Neural progenitor cell (in vitro differentiated cells): Measurements from ENCODE around the gene FBXW7. TPM values are rescaled to one million over a fixed set of nuclear protein-coding genes. Genes with fewer than 3 reads are reported as not detected.

Source experiments
- DNase-seq: peaks from one replicate; pipeline ENCODE4 v3.0.0-alpha.2; 2016; ENCODE audit warnings: low spot score
- H2AFZ ChIP-seq: fragments of 200-600 bp; sonication (generic); replicated peaks from 2 replicates; pipeline ENCODE4 v1.6.1; 2016; ENCODE audit warnings: antibody characterized with exemption
- H3F3A ChIP-seq: fragments of 200-600 bp; sonication (generic); 2 replicates; pipeline ENCODE4 v1.6.1; 2016; ENCODE audit warnings: antibody characterized with exemption, low read depth
- H3K27ac ChIP-seq: fragments of 200-600 bp; sonication (generic); 2 replicates; pipeline ENCODE4 v1.5.1; 2016; ENCODE audit warnings: mild to moderate bottlenecking
- H3K27me3 ChIP-seq: fragments of 200-600 bp; sonication (generic); 2 replicates; pipeline ENCODE4 v1.6.1; 2016; ENCODE audit warnings: mild to moderate bottlenecking, moderate library complexity
- H3K36me3 ChIP-seq: fragments of 200-600 bp; sonication (generic); 2 replicates; pipeline ENCODE4 v1.5.1; 2016
- H3K4me1 ChIP-seq: fragments of 200-600 bp; sonication (generic); 2 replicates; pipeline ENCODE4 v1.6.1; 2016; ENCODE audit warnings: mixed run types
- H3K4me2 ChIP-seq: fragments of 200-600 bp; sonication (generic); 2 replicates; pipeline ENCODE4 v1.6.1; 2016
- H3K4me3 ChIP-seq: fragments of 200-600 bp; sonication (generic); 2 replicates; pipeline ENCODE4 v1.5.1; 2016
- H3K79me2 ChIP-seq: fragments of 200-600 bp; sonication (generic); 2 replicates; pipeline ENCODE4 v1.6.1; 2016; ENCODE audit warnings: low read depth
- H3K9ac ChIP-seq: fragments of 200-600 bp; sonication (generic); 2 replicates; pipeline ENCODE4 v1.6.1; 2016
- H3K9me3 ChIP-seq: fragments of 200-600 bp; sonication (generic); 2 replicates; pipeline ENCODE4 v1.5.1; 2016; ENCODE audit warnings: low read depth
- H4K20me1 ChIP-seq: fragments of 200-600 bp; sonication (generic); 2 replicates; pipeline ENCODE4 v1.6.1; 2016; ENCODE audit warnings: low read depth
- H3K27ac Mint-ChIP-seq: 3 replicates; pipeline ENCODE4 v1.8.0; 2021; ENCODE audit warnings: mixed read lengths
- H3K27me3 Mint-ChIP-seq: 2 replicates; pipeline ENCODE4 v1.8.0; 2022; ENCODE audit warnings: low read depth, mild to moderate bottlenecking, inconsistent platforms, moderate library complexity, mixed read lengths; ENCODE audit not compliant: insufficient read depth
- H3K36me3 Mint-ChIP-seq: 3 replicates; pipeline ENCODE4 v1.8.0; 2021; ENCODE audit warnings: mixed read lengths
- H3K4me1 Mint-ChIP-seq: 3 replicates; pipeline ENCODE4 v1.8.0; 2021; ENCODE audit warnings: mixed read lengths
- H3K4me3 Mint-ChIP-seq: 3 replicates; pipeline ENCODE4 v1.8.0; 2021; ENCODE audit warnings: mild to moderate bottlenecking, moderate library complexity, mixed read lengths
- H3K9me3 Mint-ChIP-seq: 3 replicates; pipeline ENCODE4 v1.8.0; 2020; ENCODE audit warnings: mixed read lengths
- CTCF ChIP-seq: fragments of 200-600 bp; sonication (generic); IDR thresholded peaks from 2 replicates; pipeline ENCODE4 v1.5.1; 2017; ENCODE audit warnings: antibody characterized with exemption, mild to moderate bottlenecking
- EZH2 ChIP-seq: fragments of 200-600 bp; sonication (generic); IDR thresholded peaks from 2 replicates; pipeline ENCODE4 v1.6.1; 2017; ENCODE audit warnings: antibody characterized with exemption, mild to moderate bottlenecking, moderate library complexity
- EZH2phosphoT487 ChIP-seq: fragments of 200-600 bp; sonication (generic); IDR thresholded peaks from 2 replicates; pipeline ENCODE4 v1.6.1; 2017; ENCODE audit warnings: antibody characterized with exemption
- total RNA-seq: library from RNA; depleted of rRNA; stranded (reverse); fragments of >200 nt; gene quantifications from 2 replicates; pipeline ENCODE4 v1.2.3, GENCODE V29; 2015; ENCODE audit warnings: low replicate concordance

Gene FBXW7
- total RNA-seq, 1 donor from 2014 or later = 43.9 TPM

DNA sequence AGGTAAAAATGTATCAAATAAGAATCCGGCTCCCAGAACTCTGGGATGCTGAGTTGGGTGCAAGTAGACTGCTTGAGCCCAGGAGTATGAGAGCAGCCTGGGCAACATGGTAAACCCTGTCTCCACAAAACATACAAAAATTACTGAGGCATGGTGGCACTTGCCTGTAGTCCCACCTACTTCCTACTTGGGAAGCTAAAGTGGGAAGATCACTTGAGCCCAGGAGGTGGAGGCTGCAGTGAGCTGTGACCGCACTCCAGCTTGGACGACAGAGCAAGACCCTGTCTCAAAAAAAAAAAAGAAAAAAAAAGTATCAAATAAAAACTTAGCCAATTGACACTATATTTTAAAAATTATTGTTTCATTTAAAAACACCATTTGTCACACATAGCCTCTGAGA, 84.4 kb downstream of the FBXW7 start:
- DNase-seq = no peak
- Mint-ChIP-seq H3K9me3 (no peaks in the 10 kb centered on the region), H3K4me3 (no peak overlapping the region), H3K27me3 (no peaks in the 10 kb centered on the region), H3K36me3 (no peaks in the 10 kb centered on the region), H3K4me1 (peaks cover 3% of the 10 kb centered on the region), H3K27ac (no peak overlapping the region)
- no peaks in the 10 kb centered on the region for H3K36me3 ChIP-seq
- peaks cover 24% of the 10 kb centered on the region for H3K79me2 ChIP-seq
- H3K9ac ChIP-seq = no peak overlapping the region
- H3K27ac ChIP-seq = no peak overlapping the region
- no peaks in the 10 kb centered on the region for H3K9me3 ChIP-seq
- no peak overlapping the region for H3K4me3 ChIP-seq
- peaks cover 5% of the 10 kb centered on the region for H3F3A ChIP-seq
- TF ChIP-seq CTCF (no peak), EZH2 (no peak), EZH2phosphoT487 (no peak)
- H3K4me1 ChIP-seq = no peaks in the 10 kb centered on the region
- H2AFZ ChIP-seq = no peak overlapping the region
- no peaks in the 10 kb centered on the region for H3K27me3 ChIP-seq
- no peak overlapping the region for H3K4me2 ChIP-seq
- H4K20me1 ChIP-seq = peaks cover 16% of the 10 kb centered on the region

DNA sequence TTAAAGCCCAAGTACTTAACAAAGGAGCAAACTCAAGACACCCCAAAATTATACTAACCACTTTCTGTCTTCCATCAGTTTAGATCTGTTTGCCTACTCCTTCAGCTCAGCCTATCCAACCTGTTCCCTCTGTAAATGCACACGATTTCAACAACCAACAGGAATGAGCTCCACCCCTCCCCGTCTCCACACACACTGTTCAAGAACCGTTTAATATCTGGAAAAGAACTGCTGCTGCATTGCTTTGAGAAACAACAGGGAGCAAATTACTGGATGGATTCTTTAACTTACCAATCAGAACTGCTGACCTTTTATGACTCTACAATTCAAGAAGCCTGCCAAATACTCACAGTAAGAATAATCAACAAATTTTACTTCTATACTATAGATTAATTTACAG, 87.0 kb downstream of the FBXW7 start:
- no peak overlapping the region for H3K4me3 ChIP-seq
- peaks cover 4% of the 10 kb centered on the region for H3K79me2 ChIP-seq
- Mint-ChIP-seq H3K36me3 (no peaks in the 10 kb centered on the region), H3K27me3 (no peaks in the 10 kb centered on the region), H3K4me3 (no peak overlapping the region), H3K4me1 (peaks cover 3% of the 10 kb centered on the region), H3K27ac (no peak overlapping the region), H3K9me3 (no peaks in the 10 kb centered on the region)
- H3F3A ChIP-seq = peaks cover 5% of the 10 kb centered on the region
- H2AFZ ChIP-seq = no peak overlapping the region
- H3K9me3 ChIP-seq = no peaks in the 10 kb centered on the region
- no peak overlapping the region for H3K27ac ChIP-seq
- H3K9ac ChIP-seq = no peak overlapping the region
- no peaks in the 10 kb centered on the region for H3K4me1 ChIP-seq
- TF ChIP-seq EZH2phosphoT487 = no peak
- TF ChIP-seq EZH2 = no peak
- TF ChIP-seq CTCF = no peak
- no peaks in the 10 kb centered on the region for H4K20me1 ChIP-seq
- DNase-seq = no peak
- no peak overlapping the region for H3K4me2 ChIP-seq
- no peaks in the 10 kb centered on the region for H3K27me3 ChIP-seq
- H3K36me3 ChIP-seq = no peaks in the 10 kb centered on the region

GRCh38 chr4:152448038-152448707, 87.7 kb downstream of the FBXW7 start:
- H4K20me1 ChIP-seq = no peaks in the 10 kb centered on the region
- TF ChIP-seq CTCF (no peak), EZH2phosphoT487 (no peak), EZH2 (no peak)
- no peak overlapping the region for H3K4me3 ChIP-seq
- H3K4me1 ChIP-seq = no peaks in the 10 kb centered on the region
- H3K36me3 ChIP-seq = no peaks in the 10 kb centered on the region
- H3K9me3 ChIP-seq = no peaks in the 10 kb centered on the region
- H3K79me2 ChIP-seq = peaks cover 3% of the 10 kb centered on the region
- H2AFZ ChIP-seq = no peak overlapping the region
- Mint-ChIP-seq H3K9me3 (no peaks in the 10 kb centered on the region), H3K4me3 (no peak overlapping the region), H3K36me3 (no peaks in the 10 kb centered on the region), H3K27me3 (no peaks in the 10 kb centered on the region), H3K4me1 (peaks cover 3% of the 10 kb centered on the region), H3K27ac (no peak overlapping the region)
- no peaks in the 10 kb centered on the region for H3K27me3 ChIP-seq
- H3K4me2 ChIP-seq = no peak overlapping the region
- no peak overlapping the region for H3K27ac ChIP-seq
- H3F3A ChIP-seq = peaks cover 5% of the 10 kb centered on the region
- no peak for DNase-seq
- no peak overlapping the region for H3K9ac ChIP-seq
